GM12892 (cell line): ENCODE measurements around the gene ABT1.

Experiments
- DNase-seq: peaks from one replicate; pipeline ENCODE4 v3.0.0; 2011; ENCODE audit not compliant: insufficient read length
- FAIRE-seq: peaks from 2 replicates; lab custom pipeline; 2011; peaks lifted over from hg19 to GRCh38; lab: Jason Lieb, UNC
- POLR2A ChIP-seq: IDR thresholded peaks from 2 replicates; pipeline ENCODE4 v1.6.1; 2011; ENCODE audit warnings: low read depth, low read length, control low read depth
- POLR2AphosphoS5 ChIP-seq: IDR thresholded peaks from 2 replicates; pipeline ENCODE4 v1.6.1; 2011; ENCODE audit warnings: low read depth, low read length, control low read depth
- TAF1 ChIP-seq: IDR thresholded peaks from 2 replicates; pipeline ENCODE4 v1.6.1; 2011; ENCODE audit warnings: low read depth, mild to moderate bottlenecking, control low read depth, low read length, borderline replicate concordance

ABT1 gene

GRCh38 chr6:26597389-26597766 lies 625 bp downstream of the ABT1 start:
- no peak for DNase-seq
- no peak for FAIRE-seq
- TF ChIP-seq POLR2A (no peak), POLR2AphosphoS5 (no peak), TAF1 (no peak)

DNA sequence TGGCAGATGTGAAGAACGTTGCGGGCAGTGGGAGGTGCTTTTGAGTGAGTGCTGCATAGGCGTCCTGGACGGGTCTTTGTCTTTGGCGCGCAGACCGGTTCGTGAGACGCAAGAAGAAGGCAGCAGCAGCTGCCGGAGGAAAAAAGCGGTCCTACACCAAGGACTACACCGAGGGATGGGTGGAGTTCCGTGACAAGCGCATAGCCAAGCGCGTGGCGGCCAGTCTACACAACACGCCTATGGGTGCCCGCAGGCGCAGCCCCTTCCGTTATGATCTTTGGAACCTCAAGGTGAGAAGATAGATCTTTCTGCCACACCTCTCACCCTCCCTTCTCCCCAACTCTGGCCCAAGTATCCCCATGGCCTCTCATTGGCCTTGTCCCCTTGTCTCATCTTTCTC lies 1.1 kb downstream of the ABT1 start:
- DNase-seq (no peak), FAIRE-seq (no peak)
- no peak for TF ChIP-seq POLR2A
- TF ChIP-seq TAF1, result no peak
- no peak for TF ChIP-seq POLR2AphosphoS5

- DNase-seq (no peak), FAIRE-seq (no peak)
- TF ChIP-seq TAF1, result no peak
- TF ChIP-seq POLR2A, result no peak
- TF ChIP-seq POLR2AphosphoS5, result no peak
Observed at GRCh38 chr6:26598267-26598666, 1.5 kb downstream of the ABT1 start.

DNA sequence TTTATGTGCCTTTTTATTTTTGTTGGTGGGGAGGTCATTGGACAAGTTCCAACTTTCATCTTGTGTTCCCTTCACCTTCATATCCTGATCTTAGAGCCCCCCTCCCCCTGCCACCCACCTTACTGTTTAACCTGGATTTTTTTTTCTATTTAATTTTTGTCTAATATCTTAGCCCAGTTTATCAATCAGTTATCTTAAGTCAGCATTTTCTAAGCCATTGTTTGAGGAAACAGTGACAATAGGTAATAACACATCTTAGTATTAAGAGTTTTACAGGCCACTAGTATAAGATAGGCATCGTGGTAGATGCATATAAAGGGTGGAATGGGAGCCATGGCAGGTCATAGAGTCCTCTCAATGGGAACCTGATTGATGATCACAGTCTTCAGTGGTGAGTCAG lies 2.4 kb downstream of the ABT1 start:
- TF ChIP-seq POLR2AphosphoS5 (no peak), POLR2A (no peak), TAF1 (no peak)
- FAIRE-seq (no peak), DNase-seq (no peak)

GRCh38 chr6:26599591-26599990 lies 2.8 kb downstream of the ABT1 start:
- DNase-seq (no peak), FAIRE-seq (no peak)
- TF ChIP-seq TAF1 (no peak), POLR2A (no peak), POLR2AphosphoS5 (no peak)

DNA sequence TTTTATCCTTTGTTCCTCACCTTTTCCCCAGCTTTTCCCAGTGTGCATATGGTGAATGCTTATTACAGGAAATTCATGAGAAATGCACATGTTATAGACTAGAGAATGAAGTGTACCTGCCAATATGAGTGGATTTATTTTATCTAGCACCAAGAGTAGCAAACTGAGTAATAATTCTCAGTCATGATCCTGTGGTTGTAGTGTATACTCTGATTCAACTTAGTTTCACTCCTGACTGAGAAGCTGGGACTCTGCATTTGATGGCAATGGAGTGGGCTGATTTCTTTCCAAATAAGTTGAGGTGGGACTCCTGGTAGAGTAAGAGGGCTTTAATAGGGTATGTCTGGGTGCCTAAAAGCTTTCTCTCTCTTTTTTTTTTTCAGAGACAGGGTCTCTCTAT lies 4.0 kb downstream of the ABT1 start:
- DNase-seq, result no peak
- TF ChIP-seq POLR2A, result no peak
- TF ChIP-seq POLR2AphosphoS5, result no peak
- no peak for TF ChIP-seq TAF1
- no peak for FAIRE-seq

- no peak for TF ChIP-seq TAF1
- no peak for TF ChIP-seq POLR2A
- TF ChIP-seq POLR2AphosphoS5, result no peak
- no peak for DNase-seq
- no peak for FAIRE-seq
Observed at GRCh38 chr6:26602262-26602661, 5.5 kb downstream of the ABT1 start.

- TF ChIP-seq POLR2AphosphoS5 (no peak), TAF1 (no peak), POLR2A (no peak)
- no peak for FAIRE-seq
- no peak for DNase-seq
Observed at GRCh38 chr6:26604026-26604425, 7.3 kb downstream of the ABT1 start.

- FAIRE-seq (no peak), DNase-seq (no peak)
- no peak for TF ChIP-seq TAF1
- TF ChIP-seq POLR2AphosphoS5, result no peak
- no peak for TF ChIP-seq POLR2A
Observed at GRCh38 chr6:26604797-26605196, 8.0 kb downstream of the ABT1 start.

- TF ChIP-seq POLR2A, result no peak
- FAIRE-seq, result peak; percentile 83
- DNase-seq, result no peak
Observed at GRCh38 chr6:26607434-26608230, 10.9 kb downstream of the ABT1 start.

GRCh38 chr6:26609463-26609862 lies 12.7 kb downstream of the ABT1 start:
- no peak for FAIRE-seq
- no peak for DNase-seq
- no peak for TF ChIP-seq TAF1
- no peak for TF ChIP-seq POLR2A
- TF ChIP-seq POLR2AphosphoS5, result no peak

- FAIRE-seq (no peak), DNase-seq (no peak)
- TF ChIP-seq TAF1 (no peak), POLR2A (no peak), POLR2AphosphoS5 (no peak)
Observed at GRCh38 chr6:26611599-26611998, 14.8 kb downstream of the ABT1 start.

DNA sequence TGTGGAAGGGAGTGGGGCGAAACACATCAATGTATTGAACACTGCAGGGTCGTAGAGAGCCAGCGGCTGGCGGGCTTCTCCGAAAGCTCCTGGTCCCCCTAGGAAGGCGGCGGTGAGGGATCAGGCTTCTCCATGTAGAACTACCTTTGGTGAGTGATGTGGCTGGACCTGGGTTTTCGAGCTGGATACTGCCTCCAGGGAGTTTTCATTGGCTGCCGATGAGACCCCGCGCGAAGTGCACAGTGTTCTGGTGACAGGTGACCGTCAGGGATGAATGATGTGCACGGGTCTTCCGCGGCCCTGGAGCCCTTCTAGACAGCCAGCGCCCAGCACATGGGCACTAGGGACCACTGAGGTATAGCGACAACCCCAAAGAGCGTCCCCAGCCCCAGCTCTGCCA lies 16.4 kb downstream of the ABT1 start:
- TF ChIP-seq POLR2AphosphoS5 (no peak), POLR2A (no peak), TAF1 (no peak)
- FAIRE-seq (no peak), DNase-seq (no peak)
